NCI-H524 treated with DMSO at 0.1 percent for 48 hours (cell line): ENCODE measurements around the gene WFIKKN2.

Experiments
- DNase-seq: peaks from one replicate; lab custom pipeline; 2025; lab: John Stamatoyannopoulos, UW

The WFIKKN2 gene

GRCh38 chr17:50834429-50835300 lies 721 bp upstream of the WFIKKN2 start:
- DNase-seq = peak; percentile 7

GRCh38 chr17:50836826-50837225 lies 1.4 kb downstream of the WFIKKN2 start:
- DNase-seq = no peak

- no peak for DNase-seq
Measured at GRCh38 chr17:50837286-50837979, 2.0 kb downstream of the WFIKKN2 start.

GRCh38 chr17:50837980-50838954 lies 2.9 kb downstream of the WFIKKN2 start:
- DNase-seq = no peak

- DNase-seq = no peak
Measured at GRCh38 chr17:50839591-50840310, 4.4 kb downstream of the WFIKKN2 start.

- DNase-seq = no peak
Measured at GRCh38 chr17:50840311-50840851, 5.0 kb downstream of the WFIKKN2 start.

GRCh38 chr17:50841277-50841948 lies 6.0 kb downstream of the WFIKKN2 start:
- DNase-seq = no peak

- DNase-seq = no peak
Measured at GRCh38 chr17:50841949-50842354, 6.6 kb downstream of the WFIKKN2 start.

- no peak for DNase-seq
Measured at GRCh38 chr17:50842506-50843149, 7.2 kb downstream of the WFIKKN2 start.

GRCh38 chr17:50843150-50843905 lies 7.9 kb downstream of the WFIKKN2 start:
- DNase-seq = no peak

GRCh38 chr17:50844117-50844700 lies 8.8 kb downstream of the WFIKKN2 start:
- DNase-seq = no peak

- DNase-seq = no peak
Measured at GRCh38 chr17:50845240-50846147, 10.1 kb downstream of the WFIKKN2 start.

- no peak for DNase-seq
Measured at GRCh38 chr17:50847566-50847965, 12.2 kb downstream of the WFIKKN2 start.

- DNase-seq = no peak
Measured at GRCh38 chr17:50848039-50848438, 12.7 kb downstream of the WFIKKN2 start.

- no peak for DNase-seq
Measured at GRCh38 chr17:50848711-50849110, 13.3 kb downstream of the WFIKKN2 start.

- DNase-seq = no peak
Measured at GRCh38 chr17:50850640-50851039, 15.3 kb downstream of the WFIKKN2 start.

- no peak for DNase-seq
Measured at GRCh38 chr17:50853015-50853615, 17.7 kb downstream of the WFIKKN2 start.
